Caco-2 (cell line): ENCODE results near the gene MTM1. TPM values are rescaled to one million over a fixed set of nuclear protein-coding genes. Genes with fewer than 3 reads are reported as not detected.

ENCODE experiments used
- BruUV-seq: library from RNA; stranded (reverse); fragments of 400-500 nt; replicated peaks from 2 replicates; lab custom pipeline; 2021; lab: Mats Ljungman, UMichigan
- CTCF ChIA-PET: fragments of 300-600 bp; sonication (Branson Sonifier 250); formaldehyde crosslinking; loops from one replicate; lab custom pipeline; 2022; ENCODE audit warnings: antibody characterized with exemption; lab: Charles Lee
- POLR2A ChIA-PET: fragments of 300-600 bp; sonication (Branson Sonifier 250); formaldehyde crosslinking; loops from one replicate; lab custom pipeline; 2022; ENCODE audit warnings: antibody characterized with exemption; lab: Charles Lee
- DNase-seq, 2 experiments: peaks; one replicate each; pipeline versions ENCODE4 v3.0.0 to v3.0.0-alpha.2; 2020 to 2022
- H3K27me3 ChIP-seq: replicated peaks from 2 replicates; pipeline ENCODE4 v1.6.0; 2011; ENCODE audit warnings: low read length; ENCODE audit not compliant: control insufficient read depth, insufficient read depth
- H3K36me3 ChIP-seq: 2 replicates; pipeline ENCODE4 v1.5.1; 2011; ENCODE audit warnings: low read length; ENCODE audit not compliant: control insufficient read depth, insufficient read depth
- H3K4me1 ChIP-seq: fragments of 250-450 bp; sonication (Bioruptor Pico); 2 replicates; pipeline ENCODE4 v1.5.1; 2020; ENCODE audit warnings: mild to moderate bottlenecking
- H3K4me3 ChIP-seq: 2 replicates; pipeline ENCODE4 v1.5.1; 2011; ENCODE audit warnings: low read depth, mild to moderate bottlenecking, control low read depth, low read length
- H3K9me3 ChIP-seq: fragments of 250-450 bp; sonication (Bioruptor Pico); 2 replicates; pipeline ENCODE4 v1.5.1; 2020; ENCODE audit warnings: mild to moderate bottlenecking, moderate library complexity
- H3K27ac Mint-ChIP-seq: one replicate; pipeline ENCODE4 v1.8.0; 2022; ENCODE audit warnings: mixed read lengths; ENCODE audit not compliant: unreplicated experiment
- H3K27me3 Mint-ChIP-seq: one replicate; pipeline ENCODE4 v1.8.0; 2022; ENCODE audit warnings: mixed read lengths; ENCODE audit not compliant: insufficient read depth, unreplicated experiment
- H3K36me3 Mint-ChIP-seq: one replicate; pipeline ENCODE4 v1.8.0; 2022; ENCODE audit warnings: mild to moderate bottlenecking, mixed read lengths; ENCODE audit not compliant: insufficient read depth, unreplicated experiment
- H3K4me1 Mint-ChIP-seq: one replicate; pipeline ENCODE4 v1.8.0; 2022; ENCODE audit warnings: low read depth, mixed read lengths; ENCODE audit not compliant: unreplicated experiment
- H3K4me3 Mint-ChIP-seq: one replicate; pipeline ENCODE4 v1.8.0; 2022; ENCODE audit warnings: mild to moderate bottlenecking, moderate library complexity, mixed read lengths; ENCODE audit not compliant: unreplicated experiment
- H3K9me3 Mint-ChIP-seq: one replicate; pipeline ENCODE4 v1.8.0; 2022; ENCODE audit warnings: mixed read lengths; ENCODE audit not compliant: unreplicated experiment
- CTCF ChIP-seq, 2 experiments: fragments of 200-600 bp in 1 of 2; IDR thresholded peaks; 1 replicate in 1 of 2; 2 replicates in 1 of 2; pipeline versions ENCODE4 v1.5.1 to v1.8.0; 2011 to 2022; ENCODE audit warnings: antibody characterized with exemption in 1 of 2, control low read depth in 1 of 2, inconsistent platforms in 1 of 2, low read depth in 1 of 2, low read length in 1 of 2, mild to moderate bottlenecking in 1 of 2, moderate library complexity in 1 of 2; ENCODE audit not compliant: insufficient read depth in 1 of 2, severe bottlenecking in 1 of 2, unreplicated experiment in 1 of 2
- intact Hi-C: fragments of 100-400 bp; cut with micrococcal nuclease; formaldehyde crosslinking; loops from one replicate; pipeline ENCODE4 v1.10.0; 2022; ENCODE audit not compliant: unreplicated experiment
- total RNA-seq: library from RNA; stranded (reverse); gene quantifications from 2 replicates; pipeline ENCODE4 v1.2.3, GENCODE V29; 2022

Gene MTM1
- total RNA-seq, 1 experiment from 2014 or later = 9.7 TPM

DNA sequence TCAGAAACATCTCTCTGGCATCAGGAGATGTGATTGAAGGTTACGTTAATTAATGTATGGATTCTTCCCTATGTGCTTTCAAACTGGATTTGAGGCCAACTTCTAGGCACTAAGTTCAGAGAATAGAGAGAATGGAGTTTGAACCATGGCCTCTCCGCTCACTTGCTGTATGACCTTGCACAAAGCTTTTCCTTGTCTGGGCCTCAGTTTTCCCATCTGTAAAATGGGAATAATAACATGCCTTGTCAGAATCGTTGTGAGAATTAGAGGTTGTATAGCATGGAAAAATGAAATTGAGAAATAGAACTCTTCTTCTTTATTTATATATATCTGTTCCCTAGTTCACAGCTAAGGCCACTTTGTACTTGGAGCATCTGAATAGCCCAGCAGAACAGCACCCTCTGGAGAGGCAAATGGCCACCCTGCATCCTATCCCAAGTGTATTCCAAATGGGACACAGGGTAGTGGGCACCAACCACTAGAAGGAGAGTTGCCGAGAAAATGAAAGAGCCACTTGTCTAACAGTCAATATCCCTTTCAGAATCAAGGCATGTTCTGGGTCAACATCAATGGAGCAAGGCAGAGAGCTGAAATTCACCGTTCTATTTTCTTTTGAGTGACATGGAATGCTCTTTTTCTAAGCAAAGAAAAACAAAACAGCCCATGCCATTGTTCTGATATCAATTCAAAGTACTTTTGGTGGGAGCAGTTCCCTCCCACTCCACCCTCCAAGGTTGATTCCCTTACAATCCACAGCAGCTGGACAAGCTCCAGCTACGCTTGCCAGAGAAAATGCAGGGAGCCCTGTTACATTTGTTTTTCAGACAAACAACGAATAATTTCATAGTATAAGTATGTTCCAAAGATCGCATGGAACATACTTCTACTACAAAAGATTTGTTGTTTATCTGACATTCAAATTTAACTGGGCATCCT, 23.3 kb upstream of the MTM1 start:
- no peaks in the 10 kb centered on the region for H3K4me1 ChIP-seq
- CTCF ChIA-PET = interaction anchor here (0.7 to 1.1 kb wide), 2 partner anchors 25 to 135 kb away, joined by 3 to 4 read pairs; no protein-coding TSS in a partner anchor
- no peaks in the 10 kb centered on the region for H3K9me3 ChIP-seq
- no peaks in the 10 kb centered on the region for H3K9me3 Mint-ChIP-seq
- H3K4me3 Mint-ChIP-seq = no peak overlapping the region
- H3K36me3 Mint-ChIP-seq = no peaks in the 10 kb centered on the region
- H3K4me3 ChIP-seq = no peak overlapping the region
- no peaks in the 10 kb centered on the region for H3K4me1 Mint-ChIP-seq
- BruUV-seq = no TSS peak
- H3K27ac Mint-ChIP-seq = no peak overlapping the region
- no peaks in the 10 kb centered on the region for H3K27me3 ChIP-seq
- no peak for DNase-seq
- intact Hi-C loops = loop anchor here (1.0 to 5.0 kb wide), 4 partner anchors 42 to 136 kb away; no protein-coding TSS in a partner anchor
- POLR2A ChIA-PET = no interaction called here
- peaks cover 2% of the 10 kb centered on the region for H3K27me3 Mint-ChIP-seq
- H3K36me3 ChIP-seq = no peaks in the 10 kb centered on the region
- no peak for TF ChIP-seq CTCF (IDR thresholded peaks at IDR 0.05; ENCODE audit: insufficient read depth in 1 of 2, low read depth in 1 of 2, low read length in 1 of 2, severe bottlenecking in 1 of 2, unreplicated experiment in 1 of 2)

DNA sequence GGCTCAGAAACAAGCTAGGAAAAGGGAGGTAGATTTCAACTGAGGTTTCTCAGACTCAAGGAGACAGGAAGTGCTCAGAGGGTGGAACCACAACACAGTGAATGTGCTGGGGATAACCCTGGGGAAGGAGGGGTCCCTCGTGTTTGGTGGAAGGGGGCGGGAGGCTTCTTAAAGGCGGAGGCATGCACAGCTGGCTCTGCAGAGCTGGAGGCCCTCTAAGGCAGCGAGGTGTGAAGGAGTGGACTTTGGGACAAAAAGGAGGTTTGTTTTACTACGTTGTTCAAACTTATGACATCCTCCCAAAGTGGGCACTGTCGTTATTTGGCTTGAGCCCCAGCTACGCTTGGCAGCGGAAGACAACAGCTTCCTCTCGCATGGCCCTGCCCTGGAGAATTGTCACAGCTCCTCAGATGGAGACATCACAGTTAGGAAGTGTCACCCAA, 21.7 kb upstream of the MTM1 start:
- Mint-ChIP-seq H3K27ac (no peak overlapping the region), H3K36me3 (no peaks in the 10 kb centered on the region), H3K4me1 (no peaks in the 10 kb centered on the region), H3K9me3 (no peaks in the 10 kb centered on the region), H3K27me3 (peaks cover 2% of the 10 kb centered on the region), H3K4me3 (peak overlapping the region; percentile 41)
- Histone ChIP-seq H3K27me3 (no peaks in the 10 kb centered on the region), H3K36me3 (no peaks in the 10 kb centered on the region), H3K9me3 (no peaks in the 10 kb centered on the region), H3K4me3 (no peak overlapping the region), H3K4me1 (no peaks in the 10 kb centered on the region)
- TF ChIP-seq CTCF (IDR thresholded peaks at IDR 0.05; ENCODE audit: insufficient read depth in 1 of 2, low read depth in 1 of 2, low read length in 1 of 2, severe bottlenecking in 1 of 2, unreplicated experiment in 1 of 2) = no peak
- no TSS peak for BruUV-seq
- CTCF ChIA-PET = no interaction called here
- no peak for DNase-seq
- intact Hi-C loops = loop anchor here (1.0 to 5.0 kb wide), 2 partner anchors 22 to 96 kb away; partner anchors contain the start of gene MTM1
- POLR2A ChIA-PET = no interaction called here

GRCh38 chrX:150547375-150548115, 20.9 kb upstream of the MTM1 start:
- TF ChIP-seq CTCF (IDR thresholded peaks at IDR 0.05; ENCODE audit: insufficient read depth in 1 of 2, low read depth in 1 of 2, low read length in 1 of 2, severe bottlenecking in 1 of 2, unreplicated experiment in 1 of 2) = no peak
- Mint-ChIP-seq H3K4me1 (no peaks in the 10 kb centered on the region), H3K4me3 (peak overlapping the region; percentile 87), H3K27me3 (peaks cover 2% of the 10 kb centered on the region), H3K36me3 (no peaks in the 10 kb centered on the region), H3K27ac (peak overlapping the region; percentile 72), H3K9me3 (no peaks in the 10 kb centered on the region)
- BruUV-seq = no TSS peak
- ChIA-PET CTCF (no interaction called here), POLR2A (no interaction called here)
- no peaks in the 10 kb centered on the region for H3K27me3 ChIP-seq
- intact Hi-C loops = loop anchor here (1.0 to 5.0 kb wide), 2 partner anchors 21 to 95 kb away; partner anchors contain the start of gene MTM1
- H3K9me3 ChIP-seq = no peaks in the 10 kb centered on the region
- peak in 1 of 2 experiments; percentile 53 for DNase-seq
- peak overlapping the region; percentile 44 for H3K4me3 ChIP-seq
- H3K36me3 ChIP-seq = no peaks in the 10 kb centered on the region
- no peaks in the 10 kb centered on the region for H3K4me1 ChIP-seq
